GM12878 (cell line): ENCODE results near the gene CDK5R1. TPM values are rescaled to one million over a fixed set of nuclear protein-coding genes. Genes with fewer than 3 reads are reported as not detected.

ENCODE experiments used
- ATAC-seq: fragments of 200-7000 bp; cut with Tn5 transposase; 3 replicates; pipeline ENCODE4 v1.9.1; 2020; ENCODE audit warnings: mild to moderate bottlenecking, moderate library complexity
- BruUV-seq: library from RNA; stranded (reverse); fragments of 400-500 nt; replicated peaks from 2 replicates; lab custom pipeline; 2021; lab: Mats Ljungman, UMichigan
- CTCF ChIA-PET: fragments of 300-600 bp; sonication (Branson Sonifier 250); formaldehyde crosslinking; extraction: SDS; loops from one replicate; lab custom pipeline; 2021; ENCODE audit warnings: inconsistent platforms; lab: Yijun Ruan, JAX
- POLR2A ChIA-PET: fragments of 350-600 bp; formaldehyde crosslinking; extraction: SDS; loops from one replicate; lab custom pipeline; 2021; ENCODE audit warnings: inconsistent platforms; lab: Charles Lee
- RAD21 ChIA-PET: fragments of 300-600 bp; sonication (Branson Sonifier 250); formaldehyde crosslinking; loops from one replicate; lab custom pipeline; 2023; ENCODE audit warnings: antibody characterized with exemption; ENCODE audit not compliant: unreplicated experiment; lab: Charles Lee
- SMC1A ChIA-PET: fragments of 300-600 bp; sonication (Branson Sonifier 250); formaldehyde crosslinking; loops from one replicate; lab custom pipeline; 2023; ENCODE audit not compliant: unreplicated experiment, uncharacterized antibody; lab: Charles Lee
- DNase-seq: peaks from one replicate; pipeline ENCODE4 v3.0.0-alpha.2; 2011; ENCODE audit warnings: low read depth, low spot score
- FAIRE-seq: peaks from 3 replicates; lab custom pipeline; 2011; peaks lifted over from hg19 to GRCh38; lab: Jason Lieb, UNC
- H2AFZ ChIP-seq: 2 replicates; pipeline ENCODE4 v1.6.0; 2011; ENCODE audit warnings: low read depth, low read length, control low read depth; ENCODE audit not compliant: control insufficient read depth
- H3K27ac ChIP-seq: 2 replicates; pipeline ENCODE4 v1.5.1; 2011; ENCODE audit warnings: control low read depth; ENCODE audit not compliant: control insufficient read depth, insufficient read depth
- H3K27me3 ChIP-seq, 2 experiments: replicated peaks in 1 of 2; 2 replicates each; pipeline versions ENCODE4 v1.6.0 to v1.6.1; 2011; ENCODE audit warnings: low read length in 1 of 2; ENCODE audit not compliant: control insufficient read depth in 2 of 2, insufficient read depth in 2 of 2
- H3K36me3 ChIP-seq, 2 experiments: 2 replicates each; pipeline ENCODE4 v1.5.1; 2011; ENCODE audit warnings: low read length in 1 of 2; ENCODE audit not compliant: control insufficient read depth in 2 of 2, insufficient read depth in 2 of 2
- H3K4me1 ChIP-seq: 2 replicates; pipeline ENCODE4 v1.6.1; 2011; ENCODE audit warnings: mild to moderate bottlenecking, low read length, moderate library complexity, mixed read lengths; ENCODE audit not compliant: control insufficient read depth, insufficient read depth
- H3K4me2 ChIP-seq: 2 replicates; pipeline ENCODE4 v1.6.0; 2011; ENCODE audit warnings: control low read depth; ENCODE audit not compliant: control insufficient read depth, insufficient read depth
- H3K4me3 ChIP-seq: fragments of 200-600 bp; sonication (generic); 2 replicates; pipeline ENCODE4 v1.5.1; 2016
- H3K79me2 ChIP-seq: 2 replicates; pipeline ENCODE4 v1.6.0; 2011; ENCODE audit warnings: low read length; ENCODE audit not compliant: control insufficient read depth, insufficient read depth
- H3K9ac ChIP-seq: 2 replicates; pipeline ENCODE4 v1.8.0; 2011; ENCODE audit warnings: low read length, control low read depth, mixed read lengths; ENCODE audit not compliant: control insufficient read depth, insufficient read depth
- H3K9me3 ChIP-seq: replicated peaks from 3 replicates; pipeline ENCODE4 v1.5.1; 2011; ENCODE audit warnings: mild to moderate bottlenecking, low read length; ENCODE audit not compliant: control insufficient read depth, insufficient read depth
- H4K20me1 ChIP-seq: 2 replicates; pipeline ENCODE4 v1.6.0; 2011; ENCODE audit not compliant: control insufficient read depth, insufficient read depth
- ASH2L ChIP-seq: fragments of 300-600, 200-600 bp; sonication (generic); IDR thresholded peaks from 2 replicates; pipeline ENCODE4 v1.6.1; 2017; ENCODE audit warnings: low read depth, mild to moderate bottlenecking, borderline replicate concordance
- ATF7 ChIP-seq: fragments of 450-650 bp; IDR thresholded peaks from 2 replicates; pipeline ENCODE4 v1.6.1; 2016; ENCODE audit warnings: low read depth, mild to moderate bottlenecking
- CHD4 ChIP-seq: fragments of 200-600 bp; sonication (generic); IDR thresholded peaks from 2 replicates; pipeline ENCODE4 v1.6.1; 2016; ENCODE audit warnings: mild to moderate bottlenecking
- GABPA ChIP-seq: IDR thresholded peaks from 2 replicates; pipeline ENCODE4 v1.6.1; 2014; ENCODE audit warnings: antibody characterized with exemption, low read depth, mild to moderate bottlenecking, inconsistent platforms
- JUNB ChIP-seq: IDR thresholded peaks from 2 replicates; pipeline ENCODE4 v1.6.1; 2016; ENCODE audit warnings: antibody characterized with exemption, mild to moderate bottlenecking
- MTA3 ChIP-seq: IDR thresholded peaks from 2 replicates; pipeline ENCODE4 v1.6.1; 2012; ENCODE audit warnings: low read length, inconsistent platforms, borderline replicate concordance
- POLR2AphosphoS5 ChIP-seq: IDR thresholded peaks from 2 replicates; pipeline ENCODE4 v1.6.1; 2011; ENCODE audit warnings: mild to moderate bottlenecking, low read length, inconsistent platforms
- SMC3 ChIP-seq: IDR thresholded peaks from 2 replicates; pipeline ENCODE4 v1.6.1; 2011; ENCODE audit warnings: low read length, improper control_type of control experiment, borderline replicate concordance
- SP1 ChIP-seq: IDR thresholded peaks from one replicate; pipeline ENCODE4 v1.6.1; 2011; ENCODE audit warnings: low read depth, low read length
- USF2 ChIP-seq: IDR thresholded peaks from 2 replicates; pipeline ENCODE4 v1.6.1; 2011; ENCODE audit warnings: low read depth, low read length, improper control_type of control experiment, borderline replicate concordance
- ZBTB33 ChIP-seq: fragments of 450-650 bp; IDR thresholded peaks from 2 replicates; pipeline ENCODE4 v1.6.1; 2017; ENCODE audit warnings: mild to moderate bottlenecking
- ZNF217 ChIP-seq: fragments of 450-650 bp; IDR thresholded peaks from 2 replicates; pipeline ENCODE4 v1.6.1; 2017; ENCODE audit warnings: antibody characterized with exemption, mild to moderate bottlenecking
- WGBS: methylation state at CpG from one replicate; pipeline ENCODE4 v1.1.6; 2016; ENCODE audit warnings: low lambda C conversion rate; ENCODE audit not compliant: insufficient replicate concordance, insufficient coverage; ENCODE audit errors: missing lambda C conversion rate; 5-methylcytosine and 5-hydroxymethylcytosine counted together
- in situ Hi-C: fragments of 300-500 bp; cut with MboI; formaldehyde crosslinking; loops from 9 replicates; pipeline ENCODE4 v1.14.3; 2018; ENCODE audit warnings: mixed read lengths
- intact Hi-C: fragments of 100-400 bp; cut with micrococcal nuclease; formaldehyde crosslinking; loops from one replicate; pipeline ENCODE4 v1.14.2; 2022; ENCODE audit not compliant: unreplicated experiment
- polyA plus RNA-seq, 11 experiments: library from polyadenylated mRNA; depleted of rRNA in 4 of 11; unstranded in 6 of 11; stranded (reverse) in 5 of 11; fragments of >200 nt; fragmentation: Nextera tagmentation in 4 of 11; fragmentation: Illumina TruSeq in 1 of 11; extraction: Ambion mirVana in 4 of 11; extraction: Trizol in 1 of 11; gene quantifications; 1 replicate in 1 of 11; 2 replicates in 10 of 11; pipeline versions ENCODE4 v1.2.1 to v1.2.3, GENCODE V29; 2011 to 2016; ENCODE audit warnings: inconsistent platforms in 2 of 11, missing spikeins in 2 of 11, low read depth in 1 of 11
- total RNA-seq, 4 experiments: library from RNA; depleted of rRNA in 3 of 4; stranded (reverse); fragments of >200 nt in 3 of 4; fragmentation: Illumina TruSeq in 1 of 4; extraction: Trizol in 1 of 4; gene quantifications; 2 replicates each; pipeline versions ENCODE4 v1.2.1 to v1.2.3, GENCODE V29; 2013 to 2021
- TF ChIP-seq, protein P1 (sequence below): fragments of 450-650 bp; IDR thresholded peaks from 2 replicates; pipeline ENCODE4 v1.6.1; 2016; ENCODE audit warnings: mild to moderate bottlenecking, moderate library complexity, borderline replicate concordance
- TF ChIP-seq, protein P2 (sequence below): fragments of 150-350 bp; IDR thresholded peaks from 2 replicates; pipeline ENCODE4 v1.6.1; 2014; ENCODE audit warnings: mild to moderate bottlenecking, low read depth, low read length

The CDK5R1 gene
- total and polyA plus RNA-seq, 10 of the 15 experiments (the other 5 are each of a cell fraction or from before 2014, with no cell fraction given) = 1.1 to 28.3 (median 12.2) TPM

GRCh38 chr17:32523827-32524552 is 37.2 kb downstream of the CDK5R1 start:
- H3K9me3 ChIP-seq = no peaks in the 10 kb centered on the region; the same call in 2 of the 3 replicates
- H3K4me1 ChIP-seq = peaks cover 55% of the 10 kb centered on the region
- CTCF ChIA-PET = interaction anchor here (1.0 to 7.4 kb wide), 13 partner anchors 8 to 353 kb away, joined by 3 to 83 read pairs (median 8); partner anchors contain the start of genes CDK5R1 and MYO1D
- H3K9ac ChIP-seq = peak overlapping the region; percentile 72
- RAD21 ChIA-PET = interaction anchor here (0.8 to 19.5 kb wide), 24 partner anchors 8 to 353 kb away, joined by 3 to 543 read pairs (median 6); partner anchors contain the start of genes CDK5R1, MYO1D and PSMD11
- FAIRE-seq (peak; percentile 77), ATAC-seq (peak; percentile 51), DNase-seq (peak; percentile 97)
- H3K27ac ChIP-seq = peak overlapping the region; percentile 97
- intact Hi-C loops = loop anchor here (1.0 to 2.0 kb wide), 6 partner anchors 21 to 85 kb away; no protein-coding TSS in a partner anchor
- in situ Hi-C loops = no loop called here
- SMC1A ChIA-PET = interaction anchor here (0.8 to 12.9 kb wide), 19 partner anchors 8 to 307 kb away, joined by 3 to 237 read pairs (median 11); partner anchors contain the start of gene CDK5R1
- no peaks in the 10 kb centered on the region for H3K79me2 ChIP-seq
- H3K4me3 ChIP-seq = peak overlapping the region; percentile 51; the same call in 1 of the 2 replicates
- POLR2A ChIA-PET = interaction anchor here (0.5 to 4.2 kb wide), 17 partner anchors 10 to 233 kb away, joined by 3 to 106 read pairs (median 6); partner anchors contain the start of gene CDK5R1
- WGBS = under 1% methylated on average over 12 of the region's 12 CpGs
- H2AFZ ChIP-seq = no peak overlapping the region
- no peaks in the 10 kb centered on the region for H3K36me3 ChIP-seq
- no peaks in the 10 kb centered on the region for H3K27me3 ChIP-seq
- TSS peak; percentile 81 for BruUV-seq
- peak overlapping the region; percentile 83 for H3K4me2 ChIP-seq
- no peaks in the 10 kb centered on the region for H4K20me1 ChIP-seq
- TF ChIP-seq GABPA (no peak), SMC3 (peak; percentile 29; the same call in 1 of the 2 replicates), SP1 (no peak), ZBTB33 (no peak), ASH2L (no peak), MTA3 (peak; percentile 79; the same call in 1 of the 2 replicates), ATF7 (peak; percentile 91), ZNF217 (no peak; the same call in none of the 2 replicates), USF2 (no peak), CHD4 (no peak), JUNB (peak; percentile 33; the same call in 1 of the 2 replicates), POLR2AphosphoS5 (peak; percentile 88)
- TF ChIP-seq, protein P1, sequence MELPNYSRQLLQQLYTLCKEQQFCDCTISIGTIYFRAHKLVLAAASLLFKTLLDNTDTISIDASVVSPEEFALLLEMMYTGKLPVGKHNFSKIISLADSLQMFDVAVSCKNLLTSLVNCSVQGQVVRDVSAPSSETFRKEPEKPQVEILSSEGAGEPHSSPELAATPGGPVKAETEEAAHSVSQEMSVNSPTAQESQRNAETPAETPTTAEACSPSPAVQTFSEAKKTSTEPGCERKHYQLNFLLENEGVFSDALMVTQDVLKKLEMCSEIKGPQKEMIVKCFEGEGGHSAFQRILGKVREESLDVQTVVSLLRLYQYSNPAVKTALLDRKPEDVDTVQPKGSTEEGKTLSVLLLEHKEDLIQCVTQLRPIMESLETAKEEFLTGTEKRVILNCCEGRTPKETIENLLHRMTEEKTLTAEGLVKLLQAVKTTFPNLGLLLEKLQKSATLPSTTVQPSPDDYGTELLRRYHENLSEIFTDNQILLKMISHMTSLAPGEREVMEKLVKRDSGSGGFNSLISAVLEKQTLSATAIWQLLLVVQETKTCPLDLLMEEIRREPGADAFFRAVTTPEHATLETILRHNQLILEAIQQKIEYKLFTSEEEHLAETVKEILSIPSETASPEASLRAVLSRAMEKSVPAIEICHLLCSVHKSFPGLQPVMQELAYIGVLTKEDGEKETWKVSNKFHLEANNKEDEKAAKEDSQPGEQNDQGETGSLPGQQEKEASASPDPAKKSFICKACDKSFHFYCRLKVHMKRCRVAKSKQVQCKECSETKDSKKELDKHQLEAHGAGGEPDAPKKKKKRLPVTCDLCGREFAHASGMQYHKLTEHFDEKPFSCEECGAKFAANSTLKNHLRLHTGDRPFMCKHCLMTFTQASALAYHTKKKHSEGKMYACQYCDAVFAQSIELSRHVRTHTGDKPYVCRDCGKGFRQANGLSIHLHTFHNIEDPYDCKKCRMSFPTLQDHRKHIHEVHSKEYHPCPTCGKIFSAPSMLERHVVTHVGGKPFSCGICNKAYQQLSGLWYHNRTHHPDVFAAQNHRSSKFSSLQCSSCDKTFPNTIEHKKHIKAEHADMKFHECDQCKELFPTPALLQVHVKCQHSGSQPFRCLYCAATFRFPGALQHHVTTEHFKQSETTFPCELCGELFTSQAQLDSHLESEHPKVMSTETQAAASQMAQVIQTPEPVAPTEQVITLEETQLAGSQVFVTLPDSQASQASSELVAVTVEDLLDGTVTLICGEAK = 0 out of 2 replicates have a peak, but pooled peaks have one; percentile 10
- TF ChIP-seq, protein P2, sequence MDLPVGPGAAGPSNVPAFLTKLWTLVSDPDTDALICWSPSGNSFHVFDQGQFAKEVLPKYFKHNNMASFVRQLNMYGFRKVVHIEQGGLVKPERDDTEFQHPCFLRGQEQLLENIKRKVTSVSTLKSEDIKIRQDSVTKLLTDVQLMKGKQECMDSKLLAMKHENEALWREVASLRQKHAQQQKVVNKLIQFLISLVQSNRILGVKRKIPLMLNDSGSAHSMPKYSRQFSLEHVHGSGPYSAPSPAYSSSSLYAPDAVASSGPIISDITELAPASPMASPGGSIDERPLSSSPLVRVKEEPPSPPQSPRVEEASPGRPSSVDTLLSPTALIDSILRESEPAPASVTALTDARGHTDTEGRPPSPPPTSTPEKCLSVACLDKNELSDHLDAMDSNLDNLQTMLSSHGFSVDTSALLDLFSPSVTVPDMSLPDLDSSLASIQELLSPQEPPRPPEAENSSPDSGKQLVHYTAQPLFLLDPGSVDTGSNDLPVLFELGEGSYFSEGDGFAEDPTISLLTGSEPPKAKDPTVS = no peak
